Esophagus muscularis mucosa (tissue), 3 donors: ENCODE data around the gene CATSPERE.

Experiments
- CTCF ChIP-seq, 3 experiments: fragments of 200-600 bp in 2 of 3; fragments of 450-650 bp in 1 of 3; sonication (generic) in 2 of 3; IDR thresholded peaks; one replicate each; pipeline ENCODE4 v1.5.1; 2017 to 2019; ENCODE audit warnings: antibody characterized with exemption in 3 of 3, mild to moderate bottlenecking in 2 of 3, moderate library complexity in 1 of 3
- POLR2A ChIP-seq: fragments of 450-650 bp; IDR thresholded peaks from one replicate; pipeline ENCODE4 v1.6.1; 2017; ENCODE audit warnings: antibody characterized with exemption, moderate library complexity, mild to moderate bottlenecking, low read depth
- POLR2AphosphoS5 ChIP-seq, 2 donors: sonication (generic); formaldehyde crosslinking; IDR thresholded peaks; one replicate each; pipeline ENCODE4 v1.6.1; 2017; ENCODE audit warnings: antibody characterized with exemption in 2 of 2

GRCh38 chr1:244603498-244603897 is 142.4 kb downstream of the CATSPERE start:
- TF ChIP-seq CTCF (IDR thresholded peaks at IDR 0.05) (peak; percentile 83 to 90 (median 85)), POLR2AphosphoS5 (IDR thresholded peaks at IDR 0.05) (no peak), POLR2A (no peak)
